Measurements from ENCODE around the gene XRRA1.

The XRRA1 gene

GRCh38 chr11:74863410-74863809, 85.5 kb downstream of the XRRA1 start:
- ATAC-seq (replicated peaks; ENCODE audit: extremely low read depth, poor library complexity, severe bottlenecking) (no peak), DNase-seq (ENCODE audit: low spot score in 2 of 2) (no peak)
- H3K36me3 Mint-ChIP-seq (ENCODE audit: insufficient read depth), result peaks cover 21% of the 10 kb centered on the region
- no peak overlapping the region for H3K4me3 Mint-ChIP-seq
- peaks cover 22% of the 10 kb centered on the region for H3K9me3 Mint-ChIP-seq
- H3K4me1 Mint-ChIP-seq, result no peaks in the 10 kb centered on the region
- no peak overlapping the region for H3K27ac Mint-ChIP-seq (ENCODE audit: low read depth)
- H3K27me3 Mint-ChIP-seq, result no peaks in the 10 kb centered on the region

- peaks cover 4% of the 10 kb centered on the region for H3K4me1 Mint-ChIP-seq
- H3K27ac Mint-ChIP-seq (ENCODE audit: low read depth), result no peak overlapping the region
- H3K27me3 Mint-ChIP-seq, result no peaks in the 10 kb centered on the region
- H3K9me3 Mint-ChIP-seq, result peaks cover 5% of the 10 kb centered on the region
- no peak overlapping the region for H3K4me3 Mint-ChIP-seq
- ATAC-seq (replicated peaks; ENCODE audit: extremely low read depth, poor library complexity, severe bottlenecking), result no peak
- DNase-seq (ENCODE audit: low spot score in 2 of 2), result no peak
- peaks cover 15% of the 10 kb centered on the region for H3K36me3 Mint-ChIP-seq (ENCODE audit: insufficient read depth)
Observed at GRCh38 chr11:74860743-74861142, 88.1 kb downstream of the XRRA1 start.

- Mint-ChIP-seq H3K4me3 (no peak overlapping the region), H3K4me1 (peaks cover 10% of the 10 kb centered on the region), H3K27ac (ENCODE audit: low read depth) (no peak overlapping the region), H3K9me3 (no peaks in the 10 kb centered on the region), H3K27me3 (no peaks in the 10 kb centered on the region), H3K36me3 (ENCODE audit: insufficient read depth) (peaks cover 9% of the 10 kb centered on the region)
- DNase-seq (ENCODE audit: low spot score in 2 of 2), result no peak
- no peak for ATAC-seq (replicated peaks; ENCODE audit: extremely low read depth, poor library complexity, severe bottlenecking)
Observed at GRCh38 chr11:74853223-74853622, 95.7 kb downstream of the XRRA1 start.

- Mint-ChIP-seq H3K27me3 (no peaks in the 10 kb centered on the region), H3K9me3 (no peaks in the 10 kb centered on the region), H3K4me1 (peaks cover 37% of the 10 kb centered on the region), H3K4me3 (no peak overlapping the region), H3K36me3 (ENCODE audit: insufficient read depth) (peaks cover 16% of the 10 kb centered on the region), H3K27ac (ENCODE audit: low read depth) (no peak overlapping the region)
- no peak for DNase-seq (ENCODE audit: low spot score in 2 of 2)
- no peak for ATAC-seq (replicated peaks; ENCODE audit: extremely low read depth, poor library complexity, severe bottlenecking)
Observed at GRCh38 chr11:74849525-74850391, 99.1 kb downstream of the XRRA1 start.

- Mint-ChIP-seq H3K27me3 (no peaks in the 10 kb centered on the region), H3K27ac (ENCODE audit: low read depth) (peak overlapping the region; percentile 25), H3K4me3 (peak overlapping the region; percentile 17), H3K9me3 (no peaks in the 10 kb centered on the region), H3K36me3 (ENCODE audit: insufficient read depth) (peaks cover 18% of the 10 kb centered on the region), H3K4me1 (peaks cover 31% of the 10 kb centered on the region)
- DNase-seq (ENCODE audit: low spot score in 2 of 2) (no peak), ATAC-seq (replicated peaks; ENCODE audit: extremely low read depth, poor library complexity, severe bottlenecking) (no peak)
Observed at GRCh38 chr11:74847895-74848294, 101.0 kb downstream of the XRRA1 start.

GRCh38 chr11:74847395-74847794, 101.5 kb downstream of the XRRA1 start:
- no peak for DNase-seq (ENCODE audit: low spot score in 2 of 2)
- Mint-ChIP-seq H3K9me3 (no peaks in the 10 kb centered on the region), H3K27ac (ENCODE audit: low read depth) (peak overlapping the region; percentile 25), H3K36me3 (ENCODE audit: insufficient read depth) (peaks cover 18% of the 10 kb centered on the region), H3K27me3 (no peaks in the 10 kb centered on the region), H3K4me3 (peak overlapping the region; percentile 17), H3K4me1 (peaks cover 31% of the 10 kb centered on the region)
- no peak for ATAC-seq (replicated peaks; ENCODE audit: extremely low read depth, poor library complexity, severe bottlenecking)

- Mint-ChIP-seq H3K4me1 (peaks cover 31% of the 10 kb centered on the region), H3K36me3 (ENCODE audit: insufficient read depth) (peaks cover 20% of the 10 kb centered on the region), H3K9me3 (no peaks in the 10 kb centered on the region), H3K27me3 (no peaks in the 10 kb centered on the region), H3K27ac (ENCODE audit: low read depth) (peak overlapping the region; percentile 25), H3K4me3 (no peak overlapping the region)
- DNase-seq (ENCODE audit: low spot score in 2 of 2), result no peak
- ATAC-seq (replicated peaks; ENCODE audit: extremely low read depth, poor library complexity, severe bottlenecking), result no peak
Observed at GRCh38 chr11:74846770-74847169, 102.1 kb downstream of the XRRA1 start.

GRCh38 chr11:74845978-74846517, 102.8 kb downstream of the XRRA1 start:
- no peaks in the 10 kb centered on the region for H3K27me3 Mint-ChIP-seq
- peak overlapping the region; percentile 65 for H3K27ac Mint-ChIP-seq (ENCODE audit: low read depth)
- H3K9me3 Mint-ChIP-seq, result no peaks in the 10 kb centered on the region
- DNase-seq (ENCODE audit: low spot score in 2 of 2), result no peak
- H3K36me3 Mint-ChIP-seq (ENCODE audit: insufficient read depth), result peaks cover 26% of the 10 kb centered on the region
- peaks cover 31% of the 10 kb centered on the region for H3K4me1 Mint-ChIP-seq
- ATAC-seq (replicated peaks; ENCODE audit: extremely low read depth, poor library complexity, severe bottlenecking), result no peak
- H3K4me3 Mint-ChIP-seq, result no peak overlapping the region

- peaks cover 31% of the 10 kb centered on the region for H3K4me1 Mint-ChIP-seq
- H3K27ac Mint-ChIP-seq (ENCODE audit: low read depth), result no peak overlapping the region
- H3K27me3 Mint-ChIP-seq, result no peaks in the 10 kb centered on the region
- H3K4me3 Mint-ChIP-seq, result no peak overlapping the region
- ATAC-seq (replicated peaks; ENCODE audit: extremely low read depth, poor library complexity, severe bottlenecking) (no peak), DNase-seq (ENCODE audit: low spot score in 2 of 2) (no peak)
- H3K36me3 Mint-ChIP-seq (ENCODE audit: insufficient read depth), result peaks cover 26% of the 10 kb centered on the region
- H3K9me3 Mint-ChIP-seq, result no peaks in the 10 kb centered on the region
Observed at GRCh38 chr11:74844865-74845264, 104.0 kb downstream of the XRRA1 start.

- H3K27ac Mint-ChIP-seq (ENCODE audit: low read depth), result peak overlapping the region; percentile 53
- H3K27me3 Mint-ChIP-seq, result no peaks in the 10 kb centered on the region
- DNase-seq (ENCODE audit: low spot score in 2 of 2) (no peak), ATAC-seq (replicated peaks; ENCODE audit: extremely low read depth, poor library complexity, severe bottlenecking) (no peak)
- H3K36me3 Mint-ChIP-seq (ENCODE audit: insufficient read depth), result peaks cover 27% of the 10 kb centered on the region
- H3K4me3 Mint-ChIP-seq, result no peak overlapping the region
- no peaks in the 10 kb centered on the region for H3K9me3 Mint-ChIP-seq
- H3K4me1 Mint-ChIP-seq, result peaks cover 31% of the 10 kb centered on the region
Observed at GRCh38 chr11:74844072-74844471, 104.8 kb downstream of the XRRA1 start.

- Mint-ChIP-seq H3K9me3 (no peaks in the 10 kb centered on the region), H3K27me3 (no peaks in the 10 kb centered on the region), H3K4me1 (peaks cover 32% of the 10 kb centered on the region), H3K27ac (ENCODE audit: low read depth) (peak overlapping the region; percentile 53), H3K36me3 (ENCODE audit: insufficient read depth) (peaks cover 28% of the 10 kb centered on the region), H3K4me3 (no peak overlapping the region)
- DNase-seq (ENCODE audit: low spot score in 2 of 2), result no peak
- no peak for ATAC-seq (replicated peaks; ENCODE audit: extremely low read depth, poor library complexity, severe bottlenecking)
Observed at GRCh38 chr11:74842967-74843366, 105.9 kb downstream of the XRRA1 start.

GRCh38 chr11:74840486-74840885, 108.4 kb downstream of the XRRA1 start:
- Mint-ChIP-seq H3K9me3 (no peaks in the 10 kb centered on the region), H3K27me3 (no peaks in the 10 kb centered on the region), H3K4me1 (peaks cover 29% of the 10 kb centered on the region), H3K36me3 (ENCODE audit: insufficient read depth) (peaks cover 34% of the 10 kb centered on the region), H3K4me3 (no peak overlapping the region), H3K27ac (ENCODE audit: low read depth) (peak overlapping the region; percentile 45)
- ATAC-seq (replicated peaks; ENCODE audit: extremely low read depth, poor library complexity, severe bottlenecking) (no peak), DNase-seq (ENCODE audit: low spot score in 2 of 2) (no peak)

GRCh38 chr11:74839971-74840370, 108.9 kb downstream of the XRRA1 start:
- H3K27ac Mint-ChIP-seq (ENCODE audit: low read depth), result peak overlapping the region; percentile 45
- DNase-seq (ENCODE audit: low spot score in 2 of 2) (no peak), ATAC-seq (replicated peaks; ENCODE audit: extremely low read depth, poor library complexity, severe bottlenecking) (no peak)
- peaks cover 29% of the 10 kb centered on the region for H3K4me1 Mint-ChIP-seq
- peaks cover 34% of the 10 kb centered on the region for H3K36me3 Mint-ChIP-seq (ENCODE audit: insufficient read depth)
- H3K9me3 Mint-ChIP-seq, result no peaks in the 10 kb centered on the region
- H3K4me3 Mint-ChIP-seq, result no peak overlapping the region
- no peaks in the 10 kb centered on the region for H3K27me3 Mint-ChIP-seq
